WTC11 (cell line): ENCODE data around the gene DYNLT1. TPM values are rescaled to one million over a fixed set of nuclear protein-coding genes. Genes with fewer than 3 reads are reported as not detected.
A peak's percentile ranks its signal among the peaks of the same experiment; 100 is the strongest.
"Not testable (repeated sequence)": the region's sequence is repeated elsewhere in the genome, so short reads cannot be mapped to it uniquely, and the experiment has no call there.

Experiments used
- ATAC-seq: fragments of 200-7000 bp; cut with Tn5 transposase; 2 replicates; pipeline ENCODE4 v1.10.0; 2021; ENCODE audit warnings: mild to moderate bottlenecking, moderate library complexity
- CTCF ChIA-PET: fragments of 300-600 bp; sonication (Branson Sonifier 250); formaldehyde crosslinking; loops from one replicate; lab custom pipeline; 2021; ENCODE audit warnings: antibody characterized with exemption; lab: Charles Lee
- POLR2A ChIA-PET: fragments of 350-600 bp; sonication (Branson Sonifier 250); formaldehyde crosslinking; loops from one replicate; lab custom pipeline; 2021; ENCODE audit warnings: antibody characterized with exemption; lab: Charles Lee
- DNase-seq: peaks from one replicate; pipeline ENCODE4 v3.0.0; 2021; ENCODE audit warnings: low spot score
- H3K27ac Mint-ChIP-seq: 2 replicates; pipeline ENCODE4 v1.8.0; 2021; ENCODE audit warnings: mixed read lengths
- H3K27me3 Mint-ChIP-seq: 2 replicates; pipeline ENCODE4 v1.8.0; 2021; ENCODE audit warnings: low read depth, mild to moderate bottlenecking, moderate library complexity, mixed read lengths
- H3K36me3 Mint-ChIP-seq: 2 replicates; pipeline ENCODE4 v1.8.0; 2021; ENCODE audit warnings: mixed read lengths
- H3K4me1 Mint-ChIP-seq: 2 replicates; pipeline ENCODE4 v1.8.0; 2022; ENCODE audit warnings: mixed read lengths
- H3K4me3 Mint-ChIP-seq: 2 replicates; pipeline ENCODE4 v1.8.0; 2021; ENCODE audit warnings: mild to moderate bottlenecking, moderate library complexity, mixed read lengths
- H3K9me3 Mint-ChIP-seq: 2 replicates; pipeline ENCODE4 v1.8.0; 2021; ENCODE audit warnings: mixed read lengths
- CTCF ChIP-seq: fragments of 200-600 bp; IDR thresholded peaks from 2 replicates; pipeline ENCODE4 v1.8.0; 2022; ENCODE audit warnings: antibody characterized with exemption
- ERG ChIP-seq: fragments of 250-450 bp; sonication (Bioruptor Pico); IDR thresholded peaks from 2 replicates; pipeline ENCODE4 v1.8.0; 2021; ENCODE audit warnings: mild to moderate bottlenecking
- ETV6 ChIP-seq: sonication (generic); formaldehyde crosslinking; IDR thresholded peaks from 2 replicates; pipeline ENCODE4 v1.8.1; 2022; ENCODE audit warnings: mild to moderate bottlenecking, missing genetic modification reagents
- JUN ChIP-seq: sonication (generic); formaldehyde crosslinking; IDR thresholded peaks from 2 replicates; pipeline ENCODE4 v1.8.0; 2023; ENCODE audit warnings: mild to moderate bottlenecking, missing genetic modification reagents
- MLX ChIP-seq: sonication (generic); formaldehyde crosslinking; IDR thresholded peaks from 2 replicates; pipeline ENCODE4 v1.8.1; 2023; ENCODE audit warnings: mild to moderate bottlenecking, missing genetic modification reagents, moderate library complexity
- NR3C1 ChIP-seq: sonication (generic); formaldehyde crosslinking; conservative IDR thresholded peaks from 2 replicates; pipeline ENCODE4 v1.8.1; 2023; ENCODE audit warnings: low read depth, mild to moderate bottlenecking, missing genetic modification reagents
- RORB ChIP-seq: fragments of 250-450 bp; sonication (Bioruptor Pico); IDR thresholded peaks from 2 replicates; pipeline ENCODE4 v1.9.0; 2021; ENCODE audit warnings: mild to moderate bottlenecking
- SOX15 ChIP-seq: fragments of 250-450 bp; sonication (Bioruptor Pico); IDR thresholded peaks from 2 replicates; pipeline ENCODE4 v1.9.0; 2021; ENCODE audit warnings: mild to moderate bottlenecking
- ZMAT4 ChIP-seq: fragments of 250-450 bp; sonication (Bioruptor Pico); IDR thresholded peaks from 2 replicates; pipeline ENCODE4 v1.9.0; 2021; ENCODE audit warnings: mild to moderate bottlenecking
- ZNF232 ChIP-seq: sonication (generic); formaldehyde crosslinking; IDR thresholded peaks from 2 replicates; pipeline ENCODE4 v1.8.0; 2022; ENCODE audit warnings: mild to moderate bottlenecking, missing genetic modification reagents
- ZNF671 ChIP-seq: fragments of 250-450 bp; sonication (Bioruptor Pico); IDR thresholded peaks from 2 replicates; pipeline ENCODE4 v1.8.0; 2021; ENCODE audit warnings: mild to moderate bottlenecking
- total RNA-seq: library from RNA; stranded (reverse); gene quantifications from 3 replicates; pipeline ENCODE4 v1.2.3, GENCODE V29; 2021

The DYNLT1 gene
- total RNA-seq, 1 experiment from 2014 or later, result 79.0 TPM

GRCh38 chr6:158606935-158607334, 37.6 kb downstream of the DYNLT1 start (continued):
- TF ChIP-seq ZNF232 (no peak), RORB (CRISPR knock-in tag) (no peak), NR3C1 (CRISPR knock-in tag) (no peak)

- POLR2A ChIA-PET, H3K4me1 Mint-ChIP-seq, DNase-seq, H3K9me3 Mint-ChIP-seq, H3K4me3 Mint-ChIP-seq, ATAC-seq, H3K27me3 Mint-ChIP-seq: not testable (repeated sequence)
- CTCF ChIA-PET, result interaction anchor here (1.2 to 2.4 kb wide), 5 partner anchors 38 to 392 kb away, joined by 6 to 24 read pairs (median 8); partner anchors contain the start of gene DYNLT1
- Mint-ChIP-seq H3K27ac (peak overlapping the region; percentile 60; the same call in 1 of the 2 replicates), H3K36me3 (peaks cover 45% of the 10 kb centered on the region)
Observed at GRCh38 chr6:158606011-158606410, 38.5 kb downstream of the DYNLT1 start.

GRCh38 chr6:158605266-158605878, 39.2 kb downstream of the DYNLT1 start:
- no peaks in the 10 kb centered on the region for H3K9me3 Mint-ChIP-seq
- H3K36me3 Mint-ChIP-seq, result peaks cover 44% of the 10 kb centered on the region
- ChIA-PET POLR2A (no interaction called here), CTCF (interaction anchor here (0.6 to 2.4 kb wide), 14 partner anchors 10 to 399 kb away, joined by 3 to 24 read pairs (median 4); partner anchors contain the start of genes DYNLT1 and TMEM181)
- TF ChIP-seq CTCF (peak; percentile 63), MLX (no peak)
- no peaks in the 10 kb centered on the region for H3K27me3 Mint-ChIP-seq
- no peak overlapping the region for H3K4me3 Mint-ChIP-seq
- H3K27ac Mint-ChIP-seq, result peak overlapping the region; percentile 32; the same call in 1 of the 2 replicates
- ATAC-seq, result peak; percentile 97
- H3K4me1 Mint-ChIP-seq, result no peaks in the 10 kb centered on the region
- peak; percentile 82 for DNase-seq

- ChIA-PET POLR2A (no interaction called here), CTCF (interaction anchor here (0.9 to 2.2 kb wide), 5 partner anchors 56 to 390 kb away, joined by 4 to 8 read pairs (median 6); no protein-coding TSS in a partner anchor)
- Mint-ChIP-seq H3K9me3 (no peaks in the 10 kb centered on the region), H3K36me3 (peaks cover 38% of the 10 kb centered on the region), H3K27me3 (no peaks in the 10 kb centered on the region), H3K4me3 (no peak overlapping the region), H3K4me1 (no peaks in the 10 kb centered on the region), H3K27ac (no peak overlapping the region)
- ATAC-seq (no peak), DNase-seq (no peak)
- TF ChIP-seq SOX15 (no peak), CTCF (no peak), ERG (CRISPR knock-in tag) (no peak), JUN (CRISPR knock-in tag) (no peak), ZMAT4 (CRISPR knock-in tag) (no peak), ETV6 (CRISPR knock-in tag) (no peak), ZNF671 (CRISPR knock-in tag) (no peak)
Observed at GRCh38 chr6:158604048-158604406, 40.5 kb downstream of the DYNLT1 start.
